GM19328 (cell line): ENCODE results near the gene PSD.
A peak's percentile ranks its signal among the peaks of the same experiment; 100 is the strongest.

ENCODE experiments used
- ATAC-seq: cut with Tn5 transposase; IDR thresholded peaks from one replicate; pipeline ENCODE4 v1.9.1; 2021; ENCODE audit warnings: mild to moderate bottlenecking, moderate library complexity; ENCODE audit not compliant: unreplicated experiment

Gene PSD

GRCh38 chr10:102394079-102394800 is 24.3 kb downstream of the PSD start:
- ATAC-seq, result peak; percentile 82

GRCh38 chr10:102393411-102394078 is 25.0 kb downstream of the PSD start:
- ATAC-seq, result no peak

GRCh38 chr10:102392306-102392705 is 26.3 kb downstream of the PSD start:
- ATAC-seq, result no peak

- no peak for ATAC-seq
These were observed 28.7 kb downstream of the PSD start for GRCh38 chr10:102389894-102390293.

- no peak for ATAC-seq
These were observed 33.8 kb downstream of the PSD start for GRCh38 chr10:102384606-102385429.

- ATAC-seq, result no peak
These were observed 34.5 kb downstream of the PSD start for GRCh38 chr10:102384053-102384452.

GRCh38 chr10:102382871-102383270 is 35.7 kb downstream of the PSD start:
- no peak for ATAC-seq

- ATAC-seq, result no peak
These were observed 36.6 kb downstream of the PSD start for GRCh38 chr10:102381983-102382382.

GRCh38 chr10:102379383-102379782 is 39.2 kb downstream of the PSD start:
- no peak for ATAC-seq

GRCh38 chr10:102376901-102377300 is 41.7 kb downstream of the PSD start:
- no peak for ATAC-seq

GRCh38 chr10:102375867-102376266 is 42.7 kb downstream of the PSD start:
- no peak for ATAC-seq

- no peak for ATAC-seq
These were observed 43.3 kb downstream of the PSD start for GRCh38 chr10:102375250-102375649.

GRCh38 chr10:102371295-102371694 is 47.3 kb downstream of the PSD start:
- no peak for ATAC-seq

- ATAC-seq, result no peak
These were observed 50.5 kb downstream of the PSD start for GRCh38 chr10:102368077-102368476.

- ATAC-seq, result no peak
These were observed 51.1 kb downstream of the PSD start for GRCh38 chr10:102367441-102367840.

- ATAC-seq, result no peak
These were observed 59.7 kb downstream of the PSD start for GRCh38 chr10:102358712-102359382.

- ATAC-seq, result no peak
These were observed 64.1 kb downstream of the PSD start for GRCh38 chr10:102354451-102354850.
